NOMO-1 (cell line): ENCODE results near the gene PRICKLE2.
A peak's percentile ranks its signal among the peaks of the same experiment; 100 is the strongest.

ENCODE experiments used
- DNase-seq, 2 experiments: peaks; one replicate each; lab custom pipeline; 2025; ENCODE audit not compliant: unreplicated experiment in 2 of 2; lab: John Stamatoyannopoulos, UW

Gene PRICKLE2

GRCh38 chr3:64161481-64161952 is 63.7 kb downstream of the PRICKLE2 start:
- DNase-seq: peak in 1 of 2 experiments; percentile 15

DNA sequence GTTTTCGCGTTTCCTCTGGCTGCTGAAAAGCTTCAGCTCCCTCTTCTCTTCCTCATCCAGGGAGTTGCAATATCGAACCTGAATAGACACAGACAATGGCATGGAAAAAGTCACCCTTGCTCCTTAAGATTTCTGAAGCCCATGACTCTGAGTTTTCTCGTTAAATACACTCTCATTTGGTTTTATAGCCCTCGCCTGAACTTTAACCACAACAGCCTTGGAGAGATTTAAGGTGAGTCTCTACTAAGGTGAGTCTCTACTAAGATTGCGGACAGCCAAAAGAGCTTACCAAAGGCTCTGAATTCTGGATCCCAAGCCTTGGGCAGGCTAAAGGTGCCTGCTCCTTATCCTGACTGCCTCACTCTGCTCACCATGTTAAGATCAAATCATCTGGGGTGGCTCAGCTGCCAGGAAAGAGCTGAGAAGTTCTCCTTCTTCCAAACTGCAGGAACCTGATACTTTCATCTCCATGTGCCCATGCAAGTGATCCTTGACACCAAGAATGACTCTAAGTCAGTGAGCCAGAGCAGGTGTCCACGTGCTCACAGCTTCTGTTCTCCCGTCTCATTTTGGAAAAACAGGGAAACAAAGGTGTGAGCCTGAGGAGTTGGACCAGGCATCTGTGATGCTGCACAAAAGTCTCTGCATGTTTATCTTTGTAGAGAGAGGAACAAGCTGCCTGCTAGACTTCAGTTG is 65.1 kb downstream of the PRICKLE2 start:
- DNase-seq: no peak

DNA sequence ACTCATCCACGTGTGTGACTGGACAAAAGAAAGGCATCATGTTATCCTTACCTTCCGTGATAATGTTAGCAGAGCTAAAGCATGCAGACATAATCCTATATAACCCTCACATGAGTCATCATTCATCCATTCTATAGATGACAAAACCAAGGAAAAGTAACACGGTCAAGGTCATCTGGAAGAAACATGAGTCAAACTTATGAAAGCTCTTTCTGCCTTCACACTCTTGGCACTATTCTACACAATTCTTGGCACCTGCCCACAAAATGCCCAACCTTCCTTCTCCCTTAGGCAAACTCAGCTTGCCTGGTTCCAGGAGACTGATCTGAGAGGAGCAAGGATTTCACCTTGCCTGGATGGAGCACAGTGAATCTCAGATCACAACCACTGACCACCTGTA is 66.9 kb downstream of the PRICKLE2 start:
- no peak for DNase-seq

- DNase-seq: no peak
These were observed 67.9 kb downstream of the PRICKLE2 start for GRCh38 chr3:64157150-64158035.

GRCh38 chr3:64155328-64155727 is 69.9 kb downstream of the PRICKLE2 start:
- DNase-seq: no peak

GRCh38 chr3:64152676-64153466 is 72.4 kb downstream of the PRICKLE2 start:
- DNase-seq: no peak

DNA sequence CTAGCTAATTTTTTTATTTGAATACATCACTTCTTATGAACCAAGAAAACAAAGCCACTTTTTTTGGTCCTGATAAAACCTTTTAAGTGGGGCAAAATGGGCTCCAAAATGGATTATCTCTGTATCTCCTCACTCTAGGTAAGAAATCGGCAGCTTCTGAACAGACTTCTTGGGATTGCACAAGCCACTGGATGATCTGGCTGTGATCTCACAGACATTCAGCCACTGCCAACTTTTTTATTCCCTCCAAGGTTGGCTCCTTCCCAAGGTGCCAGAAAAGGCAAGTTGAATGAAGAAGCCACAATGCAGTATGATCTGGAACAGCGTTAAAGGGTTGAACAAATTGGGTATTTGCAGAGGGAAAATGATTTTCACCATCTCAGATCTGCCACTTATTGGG is 73.2 kb downstream of the PRICKLE2 start:
- no peak for DNase-seq

DNA sequence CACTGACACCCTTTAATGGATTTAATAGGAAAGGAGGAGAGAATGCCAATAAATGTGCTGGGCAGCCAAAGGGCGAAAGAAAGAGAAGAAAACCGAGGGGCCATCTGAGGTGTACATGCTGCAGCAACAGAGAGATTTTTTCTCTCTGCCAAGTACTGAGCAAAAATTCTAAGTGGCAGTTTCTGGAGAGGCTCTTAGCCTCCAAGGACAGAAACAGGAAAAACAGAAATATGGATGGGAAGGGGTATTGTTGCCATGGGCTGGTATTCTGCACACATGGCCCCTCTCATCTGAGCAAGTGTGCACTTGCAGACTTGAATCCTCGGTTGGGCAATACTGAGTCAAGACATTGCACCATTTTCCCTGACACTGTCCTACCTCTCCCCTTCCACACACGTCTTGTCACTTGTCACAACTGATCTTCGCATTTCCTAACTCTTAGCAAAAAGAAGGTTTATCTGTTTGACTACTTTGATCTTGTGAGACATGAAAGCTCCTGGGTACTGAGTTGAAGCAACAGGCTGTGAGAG is 73.9 kb downstream of the PRICKLE2 start:
- peak; percentile 67 to 75 for DNase-seq

- no peak for DNase-seq
These were observed 74.6 kb downstream of the PRICKLE2 start for GRCh38 chr3:64150623-64151207.

DNA sequence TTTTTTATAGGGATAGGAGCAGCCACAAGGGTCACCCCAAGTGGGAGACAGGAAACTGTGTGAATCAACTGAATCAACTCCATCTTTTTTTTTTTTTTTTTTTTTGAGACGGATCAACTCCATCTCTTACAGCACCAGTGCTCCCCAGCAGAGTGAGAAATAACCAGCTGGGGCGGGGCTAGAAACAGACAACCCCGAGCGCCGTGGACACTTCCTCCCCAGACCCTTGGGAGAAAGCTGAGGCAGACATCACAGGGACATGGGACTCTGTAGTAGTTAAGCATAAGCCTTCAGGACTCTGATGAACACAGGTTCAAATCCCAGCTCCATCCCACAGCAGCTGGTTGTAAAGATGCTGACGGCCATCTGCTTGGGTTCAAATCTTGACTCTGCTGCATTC is 75.4 kb downstream of the PRICKLE2 start:
- DNase-seq: no peak

- DNase-seq: no peak
These were observed 76.2 kb downstream of the PRICKLE2 start for GRCh38 chr3:64148955-64149653.

DNA sequence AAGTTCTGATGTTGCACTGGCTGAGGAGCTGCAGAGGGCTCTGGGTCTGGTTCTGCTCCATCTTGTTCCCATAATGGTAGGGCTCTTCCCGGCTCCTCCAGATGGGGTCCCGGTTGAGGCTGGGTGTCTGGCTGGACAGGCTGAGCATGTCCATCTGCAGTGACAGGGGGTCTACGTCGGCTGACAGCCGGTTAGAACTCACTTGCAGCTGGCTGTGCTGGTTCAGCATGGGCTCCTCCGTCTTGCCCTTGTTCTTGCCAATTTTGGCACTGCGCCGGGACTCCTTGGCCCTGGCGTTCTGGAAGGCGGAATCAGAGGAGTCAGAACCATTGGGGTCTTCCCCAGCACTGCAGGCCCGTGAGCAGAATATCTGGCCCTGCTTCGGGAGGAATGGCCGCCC is 78.1 kb downstream of the PRICKLE2 start:
- no peak for DNase-seq

DNA sequence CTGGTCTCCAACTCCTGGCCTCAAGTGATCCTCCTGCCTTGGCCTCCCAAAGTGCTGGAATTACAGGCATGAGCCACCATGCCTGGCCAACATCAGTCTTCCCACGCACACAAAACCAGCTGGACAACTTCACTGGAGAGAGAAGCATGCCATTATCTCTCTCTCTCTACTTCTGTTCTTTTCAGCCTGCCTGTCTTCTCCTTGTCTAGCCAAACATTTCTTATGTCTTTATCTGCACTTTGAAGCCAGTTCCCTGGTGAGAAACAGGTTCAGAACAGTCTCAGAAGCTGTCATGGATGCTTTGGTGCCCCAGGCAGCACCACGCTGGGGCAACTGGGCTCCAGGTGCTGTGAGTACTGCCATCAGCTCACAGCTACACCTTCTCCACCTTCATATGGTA is 79.8 kb downstream of the PRICKLE2 start:
- no peak for DNase-seq

DNA sequence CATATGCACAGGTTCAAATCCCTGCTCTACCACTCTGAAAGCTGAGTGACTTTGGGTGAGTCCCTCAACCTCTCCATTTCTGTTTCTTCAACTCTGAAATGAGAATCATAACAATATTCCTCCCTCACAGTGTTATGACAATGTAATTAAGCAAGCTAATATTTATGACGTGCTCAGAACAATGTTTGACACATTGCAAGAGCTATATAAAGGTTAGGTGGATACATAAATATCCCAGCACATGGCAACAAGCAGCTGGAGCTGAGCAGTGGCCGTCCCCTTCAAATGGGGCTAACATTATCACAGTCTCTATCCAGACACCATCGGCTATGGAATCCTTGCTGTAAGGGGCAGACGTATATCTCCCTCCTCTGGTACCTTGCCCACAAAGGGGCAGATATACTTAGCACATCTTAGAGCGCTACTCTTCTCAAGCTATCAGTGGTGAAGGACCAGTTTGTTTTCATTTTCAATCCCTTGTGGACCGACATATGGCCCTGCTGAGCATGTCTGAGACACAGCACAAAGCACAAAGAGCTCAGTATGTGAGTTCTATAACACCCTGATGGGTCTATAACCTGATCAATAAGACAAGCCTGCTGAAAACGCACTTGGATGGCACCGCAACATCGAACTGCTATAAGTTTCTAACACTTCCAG is 80.9 kb downstream of the PRICKLE2 start:
- DNase-seq: no peak

DNA sequence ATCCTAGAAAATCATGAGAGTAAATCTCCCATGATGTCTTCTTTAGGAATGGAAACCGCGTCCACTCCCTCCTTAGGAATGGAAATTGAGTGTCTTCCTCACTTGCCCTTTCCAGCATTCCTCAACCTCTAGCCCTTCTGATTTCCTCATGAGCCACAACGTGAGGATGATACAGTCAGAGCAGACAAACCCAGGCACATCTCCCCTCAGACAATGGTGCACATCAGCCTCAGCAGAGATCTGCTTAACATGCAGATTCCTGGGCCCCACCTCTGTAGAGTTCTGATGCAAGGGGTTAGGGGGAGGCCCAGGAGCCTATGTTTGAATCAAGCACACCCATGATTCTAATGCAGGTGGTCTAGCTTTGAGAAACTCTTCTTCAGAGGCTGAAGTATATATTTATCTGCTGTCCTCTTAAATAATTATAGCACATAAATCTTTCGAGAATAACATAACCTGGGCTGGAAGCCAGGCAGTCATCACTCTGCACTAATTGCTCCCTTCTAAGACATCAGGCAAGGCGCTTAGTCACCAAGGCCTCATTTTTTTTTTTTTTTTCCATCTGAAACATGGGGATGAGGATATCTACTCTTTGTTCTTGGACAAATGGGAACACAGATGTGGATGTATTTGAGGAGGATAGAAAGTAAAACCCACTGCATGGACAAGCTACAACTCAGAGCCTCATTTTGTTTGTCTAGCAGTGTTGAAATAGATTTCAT is 81.7 kb downstream of the PRICKLE2 start:
- peak in 1 of 2 experiments; percentile 20 for DNase-seq

- no peak for DNase-seq
These were observed 83.8 kb downstream of the PRICKLE2 start for GRCh38 chr3:64141476-64141875.

DNA sequence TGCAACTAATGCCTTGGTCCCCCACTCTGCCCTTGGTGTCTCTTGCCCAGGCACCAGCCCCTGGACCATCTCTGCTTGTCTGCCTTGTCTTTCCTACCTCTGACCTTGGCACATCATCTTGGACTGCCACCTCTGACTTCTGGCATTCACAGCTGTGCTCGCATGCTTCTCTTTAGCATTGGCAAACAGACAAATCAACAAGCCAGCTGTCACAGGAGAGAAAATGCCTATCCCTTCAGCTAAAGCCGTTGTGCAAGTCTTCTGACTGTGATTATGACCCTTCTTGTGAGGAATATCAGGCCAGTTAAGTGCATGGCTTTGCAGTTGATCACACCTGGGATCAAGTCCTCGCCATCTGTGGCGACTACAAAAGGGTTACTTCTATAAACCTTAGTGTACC is 84.6 kb downstream of the PRICKLE2 start:
- DNase-seq: no peak

DNA sequence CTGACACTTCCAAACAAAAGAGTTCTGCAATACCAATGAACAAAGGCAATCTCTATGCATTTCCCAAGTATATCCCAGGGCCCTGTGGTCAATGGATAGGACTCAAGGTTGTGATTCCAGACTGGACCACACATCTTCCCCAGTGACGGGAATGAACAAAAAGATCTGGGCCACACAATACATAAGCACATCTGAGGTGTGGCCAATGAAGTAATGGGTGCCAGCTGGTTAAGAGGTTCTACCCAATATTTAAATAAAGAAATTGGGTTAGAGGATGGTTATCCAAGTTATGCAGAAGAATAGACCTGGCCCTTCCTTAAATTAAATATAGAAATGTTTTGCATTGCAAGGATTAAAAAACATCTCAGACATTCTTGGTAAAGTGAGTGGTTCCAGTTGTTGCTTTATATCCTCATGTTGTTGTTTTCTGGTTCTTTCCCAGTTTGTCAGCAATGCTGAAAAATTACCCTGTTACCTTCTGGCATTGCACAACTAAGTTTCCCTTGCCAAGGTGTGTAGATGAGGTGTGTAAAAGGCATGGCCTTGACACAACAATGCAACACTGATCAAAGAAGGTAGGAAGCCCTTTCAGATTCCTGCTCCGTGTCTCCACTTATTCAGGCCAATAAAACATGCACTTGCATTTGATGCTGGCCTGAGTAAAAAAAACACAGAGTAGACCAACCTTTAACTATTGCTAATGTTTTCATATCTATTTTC is 86.5 kb downstream of the PRICKLE2 start:
- DNase-seq: no peak
